HL-60/S4 treated with retinoic acid at 250 ng/mL for 4 days and 3 days (cell line): Measurements from ENCODE around the gene LCK.

Experiments used
- in situ Hi-C: fragments of 300-500 bp; cut with MboI; formaldehyde crosslinking; loops from 2 replicates; pipeline ENCODE4 v1.7.0; 2022; ENCODE audit warnings: low sequenced_read_pairs

LCK gene

DNA sequence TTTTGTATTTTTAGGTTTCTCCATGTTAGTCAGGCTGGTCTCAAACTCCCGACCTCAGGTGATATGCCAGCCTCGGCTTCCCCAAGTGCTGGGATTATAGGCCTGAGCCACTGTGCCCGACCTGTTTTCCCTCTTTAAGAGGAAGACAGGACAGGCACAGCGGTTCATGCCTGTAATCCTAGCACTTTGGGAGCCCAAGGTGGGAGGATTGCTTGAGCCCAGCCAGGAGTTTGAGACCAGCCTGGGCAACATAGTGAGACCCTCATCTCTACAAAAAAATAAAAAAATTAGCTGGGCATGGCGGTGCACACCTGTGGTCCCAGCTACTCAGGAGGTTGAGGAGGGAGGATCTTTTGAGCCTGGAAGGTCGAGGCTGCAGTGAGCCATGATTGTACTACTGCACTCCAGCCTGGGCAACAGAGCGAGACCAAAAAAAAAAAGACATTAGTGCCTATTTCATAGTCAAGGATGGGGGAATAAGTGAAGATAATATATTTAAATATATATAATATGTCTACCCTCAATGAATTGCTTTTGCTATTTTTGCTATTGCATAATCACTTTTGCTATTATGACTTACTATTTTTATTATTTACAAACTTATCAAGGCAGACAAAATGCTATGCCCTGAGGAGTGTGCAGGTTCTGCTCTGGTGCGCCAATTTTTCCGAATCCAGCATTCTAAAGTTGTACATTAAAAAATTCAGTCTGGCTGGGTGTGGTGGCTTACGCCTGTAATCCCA lies 67.2 kb downstream of the LCK start:
- in situ Hi-C loops = no loop called here

DNA sequence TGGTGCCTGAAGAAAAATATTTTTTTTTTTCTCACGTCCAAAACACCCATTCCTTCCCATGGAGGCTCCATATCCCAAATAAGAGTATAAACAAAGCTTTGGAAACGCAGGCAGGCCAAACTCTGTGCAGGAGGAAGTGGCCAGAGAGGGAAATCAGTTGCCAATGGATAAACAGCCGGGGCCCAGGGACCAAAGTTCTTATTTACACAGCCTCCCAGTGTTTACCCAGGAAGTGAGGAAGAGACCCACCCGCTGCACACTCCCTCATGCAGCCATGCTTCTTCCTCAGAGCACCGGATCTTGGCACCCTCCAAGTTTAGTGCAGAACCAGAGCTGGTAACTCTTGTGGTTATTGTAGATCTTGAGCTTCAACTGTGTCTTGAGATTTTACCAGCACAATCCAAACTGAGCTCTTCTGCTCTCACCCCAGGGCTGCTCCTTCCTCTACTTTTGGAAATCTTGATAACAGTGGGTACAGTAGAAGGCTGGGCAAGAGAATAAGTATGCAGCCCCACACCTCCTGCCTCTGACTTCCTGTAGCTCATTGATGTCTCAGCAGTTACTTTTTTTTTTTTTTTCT lies 70.7 kb downstream of the LCK start:
- in situ Hi-C loops = no loop called here

DNA sequence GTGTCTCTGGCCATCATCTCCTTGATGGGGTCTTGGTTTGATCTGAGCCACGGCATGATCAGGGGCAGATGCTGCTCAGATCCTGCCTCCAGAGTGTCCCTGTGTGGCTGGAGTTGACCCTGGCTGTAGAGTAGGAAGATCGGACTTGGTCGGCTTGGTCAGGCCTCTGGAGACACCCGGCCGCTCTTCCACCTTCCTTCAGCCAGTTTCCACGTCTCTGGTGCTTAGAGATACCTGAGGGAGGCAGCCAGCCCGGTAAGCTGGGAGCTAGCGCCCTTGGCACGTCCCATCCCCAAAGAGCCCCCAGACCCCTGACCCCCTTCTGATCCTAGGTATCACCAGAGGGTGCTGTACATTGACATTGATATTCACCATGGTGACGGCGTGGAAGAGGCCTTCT lies 76.1 kb downstream of the LCK start:
- in situ Hi-C loops = no loop called here

DNA sequence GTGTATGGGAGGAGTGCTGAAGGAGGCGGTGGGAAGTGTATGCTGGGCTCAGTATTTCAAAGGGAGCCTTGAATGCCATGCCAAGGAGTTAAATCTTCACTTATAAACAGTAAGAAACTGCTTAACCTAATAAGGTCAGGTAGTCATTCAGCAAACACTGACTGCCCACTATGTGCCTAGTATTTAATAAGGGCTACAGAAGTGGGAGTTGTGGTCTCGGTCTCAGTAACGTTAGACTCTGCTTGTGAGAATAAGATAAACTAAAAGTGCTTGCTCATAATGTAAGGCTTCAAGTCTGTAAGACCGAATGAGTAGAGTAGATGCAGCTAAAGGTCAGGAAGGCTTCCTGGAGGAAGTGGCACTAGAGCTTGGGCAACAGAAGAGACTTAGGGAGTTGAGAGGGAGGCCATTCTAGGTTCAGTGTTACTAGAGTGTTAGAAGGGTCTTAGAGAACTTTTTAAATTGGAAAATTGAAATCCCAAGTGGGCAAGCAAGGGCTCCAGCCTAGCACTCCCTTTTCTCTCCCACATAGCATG lies 78.9 kb downstream of the LCK start:
- in situ Hi-C loops = no loop called here

DNA sequence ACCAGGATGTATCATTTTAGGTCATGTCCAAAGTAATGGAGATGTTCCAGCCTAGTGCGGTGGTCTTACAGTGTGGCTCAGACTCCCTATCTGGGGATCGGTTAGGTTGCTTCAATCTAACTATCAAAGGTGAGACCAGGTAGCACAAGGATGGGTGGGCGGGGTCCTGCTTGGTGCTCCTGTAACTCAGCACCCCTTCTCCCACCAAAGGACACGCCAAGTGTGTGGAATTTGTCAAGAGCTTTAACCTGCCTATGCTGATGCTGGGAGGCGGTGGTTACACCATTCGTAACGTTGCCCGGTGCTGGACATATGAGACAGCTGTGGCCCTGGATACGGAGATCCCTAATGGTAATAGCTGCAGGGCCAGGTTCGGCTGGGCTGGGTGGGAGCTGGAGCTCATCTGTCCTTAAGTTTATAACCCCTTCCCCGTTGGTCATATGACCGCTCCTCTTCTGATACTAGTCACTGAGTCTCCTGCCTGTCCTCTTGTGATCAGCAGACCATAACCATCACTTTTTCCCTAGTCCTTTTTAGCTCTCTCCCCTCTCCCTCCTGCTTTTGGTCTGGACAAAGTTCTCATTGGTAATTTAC lies 79.6 kb downstream of the LCK start:
- in situ Hi-C loops = no loop called here

DNA sequence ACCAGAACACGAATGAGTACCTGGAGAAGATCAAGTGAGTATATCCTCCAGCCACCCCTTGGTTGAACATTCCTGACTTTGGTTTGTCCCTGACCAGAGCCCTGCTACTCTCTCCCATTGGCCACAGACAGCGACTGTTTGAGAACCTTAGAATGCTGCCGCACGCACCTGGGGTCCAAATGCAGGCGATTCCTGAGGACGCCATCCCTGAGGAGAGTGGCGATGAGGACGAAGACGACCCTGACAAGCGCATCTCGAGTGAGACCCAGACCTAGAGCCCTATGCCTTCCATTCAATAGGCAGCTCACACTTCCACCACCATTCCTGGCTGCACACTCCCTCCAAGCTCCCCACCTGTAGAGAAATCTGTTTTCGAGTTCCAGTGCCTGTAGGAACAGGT lies 80.5 kb downstream of the LCK start:
- in situ Hi-C loops = no loop called here

DNA sequence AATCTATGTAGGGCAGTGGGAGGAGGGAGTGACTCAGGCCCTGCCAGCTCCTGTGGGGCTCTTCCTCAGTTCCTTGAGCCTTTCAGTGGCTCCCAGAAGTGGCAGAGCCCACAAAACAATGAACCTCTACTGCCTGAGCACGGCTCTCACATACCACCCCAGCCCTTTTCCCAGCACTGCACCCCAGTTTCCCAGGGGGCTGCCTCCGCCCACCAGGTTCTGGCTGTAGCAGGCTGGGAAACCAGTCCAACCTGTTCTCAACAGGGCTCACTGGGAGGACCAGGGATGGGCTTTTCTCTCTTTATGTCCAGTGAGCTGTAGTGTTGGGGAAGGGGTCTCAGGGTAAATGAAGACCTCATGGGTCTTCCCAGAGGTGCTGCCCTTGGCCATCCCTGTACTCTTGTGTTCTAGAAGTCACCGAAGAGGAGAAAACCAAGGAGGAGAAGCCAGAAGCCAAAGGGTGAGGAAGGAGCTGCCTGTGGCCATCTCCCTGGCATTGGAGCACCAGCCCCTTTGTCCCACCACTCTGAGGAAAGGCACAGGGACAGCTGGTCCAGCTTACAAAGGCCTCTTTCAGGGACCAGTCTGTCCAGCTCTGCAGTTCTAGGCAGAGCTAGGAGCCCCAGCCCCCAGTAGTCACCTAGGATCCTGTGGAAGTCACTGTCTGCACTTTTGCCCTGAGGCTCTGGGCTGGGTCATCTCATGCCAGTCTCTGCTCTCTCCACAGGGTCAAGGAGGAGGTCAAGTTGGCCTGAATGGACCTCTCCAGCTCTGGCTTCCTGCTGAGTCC lies 81.4 kb downstream of the LCK start:
- in situ Hi-C loops = no loop called here

DNA sequence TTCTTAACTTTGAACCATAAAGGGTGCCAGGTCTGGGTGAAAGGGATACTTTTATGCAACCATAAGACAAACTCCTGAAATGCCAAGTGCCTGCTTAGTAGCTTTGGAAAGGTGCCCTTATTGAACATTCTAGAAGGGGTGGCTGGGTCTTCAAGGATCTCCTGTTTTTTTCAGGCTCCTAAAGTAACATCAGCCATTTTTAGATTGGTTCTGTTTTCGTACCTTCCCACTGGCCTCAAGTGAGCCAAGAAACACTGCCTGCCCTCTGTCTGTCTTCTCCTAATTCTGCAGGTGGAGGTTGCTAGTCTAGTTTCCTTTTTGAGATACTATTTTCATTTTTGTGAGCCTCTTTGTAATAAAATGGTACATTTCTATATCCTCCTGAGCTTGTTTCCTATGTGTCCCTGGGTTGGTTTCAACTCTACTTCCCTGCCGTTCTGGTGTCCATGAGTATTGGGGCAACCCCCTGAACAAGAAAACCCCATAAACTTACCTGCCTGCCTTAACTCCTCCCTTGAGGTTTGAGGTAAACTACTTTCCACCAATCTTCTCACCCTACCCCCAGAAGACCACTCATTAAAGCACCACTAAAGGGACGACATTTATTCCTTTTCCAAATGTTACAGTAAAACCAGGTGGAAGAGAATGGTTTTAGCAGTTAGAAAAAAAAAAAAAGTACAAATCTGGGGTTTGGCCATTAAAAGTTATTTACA lies 82.3 kb downstream of the LCK start:
- in situ Hi-C loops = no loop called here

DNA sequence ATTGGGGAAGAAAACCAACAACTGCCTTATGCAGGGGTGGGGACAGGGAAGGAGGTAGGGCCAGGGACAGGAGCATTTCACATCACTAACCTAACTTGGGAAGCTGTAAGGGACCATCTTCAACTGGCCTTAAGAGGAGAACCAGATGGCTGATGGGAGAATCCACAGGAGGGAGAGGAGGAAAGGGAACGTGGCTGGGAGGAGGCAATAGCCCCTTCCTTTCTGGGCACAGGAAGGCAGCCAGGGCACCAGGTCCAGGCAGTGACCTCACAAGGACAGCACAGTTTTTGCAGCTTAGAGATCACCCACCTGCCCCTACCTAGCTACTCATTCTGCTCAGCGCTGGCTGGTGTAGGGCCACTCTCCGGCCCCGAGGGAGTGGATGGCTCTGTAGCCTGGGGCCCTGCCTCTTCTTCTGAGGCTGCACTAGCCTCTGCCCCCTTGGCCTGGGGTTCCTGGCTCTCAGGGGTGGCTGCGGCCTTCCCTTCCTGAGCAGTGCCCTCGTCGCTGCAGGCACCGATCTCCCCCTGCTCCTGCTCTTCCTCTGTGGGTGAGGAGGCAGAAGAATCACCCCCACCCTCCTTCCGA lies 83.3 kb downstream of the LCK start:
- in situ Hi-C loops = no loop called here

DNA sequence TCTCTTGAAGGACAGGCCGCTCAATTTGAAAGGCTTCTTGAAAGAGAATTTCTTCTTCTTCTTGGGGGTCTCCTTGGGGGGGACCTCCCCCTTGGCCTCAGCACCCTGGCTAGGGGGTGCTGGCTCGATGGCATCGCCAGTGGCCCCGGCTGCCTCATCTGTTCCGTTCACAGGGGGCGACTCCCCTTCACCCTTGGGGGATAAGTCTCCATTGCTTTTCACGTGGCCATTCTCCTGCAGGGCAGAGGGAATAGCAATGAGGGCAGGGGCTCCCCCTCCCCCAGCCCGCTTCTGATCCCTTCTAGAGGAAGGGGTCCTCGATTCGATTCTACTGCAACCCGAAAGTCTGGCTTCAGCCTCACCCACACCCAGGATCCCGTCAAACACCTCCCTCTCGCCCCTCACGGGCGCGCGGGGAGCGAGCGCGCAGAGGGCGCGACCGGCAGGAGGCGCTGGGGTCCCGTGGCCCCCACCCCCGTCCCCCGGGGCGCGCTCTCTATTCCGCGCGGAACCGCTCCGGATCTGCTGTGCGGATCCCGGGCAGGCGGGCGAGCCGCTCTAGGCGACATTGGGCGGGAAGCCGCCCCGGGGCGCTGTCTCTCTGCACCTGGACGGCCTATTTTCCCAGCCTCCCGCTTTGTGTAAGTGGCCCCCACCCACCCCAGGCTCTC lies 83.9 kb downstream of the LCK start:
- in situ Hi-C loops = no loop called here

DNA sequence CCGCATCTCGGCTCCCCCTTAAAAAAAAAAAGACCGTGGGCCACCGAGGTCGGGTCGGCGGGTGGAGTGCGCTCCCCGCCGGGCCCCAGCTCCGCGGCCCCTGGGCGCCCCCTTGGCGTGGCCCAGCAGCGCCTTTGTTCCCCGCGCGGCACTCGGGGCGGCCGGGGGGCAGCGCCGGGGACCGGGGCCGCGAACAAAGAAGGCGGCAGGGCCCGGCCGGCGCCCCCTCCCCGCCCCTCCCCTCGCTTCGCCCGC lies 84.4 kb downstream of the LCK start:
- in situ Hi-C loops = no loop called here
